Motor neuron (in vitro differentiated cells): ENCODE results near the gene OR8I2. TPM values are rescaled to one million over a fixed set of nuclear protein-coding genes. Genes with fewer than 3 reads are reported as not detected.
"Not testable (repeated sequence)": the region's sequence is repeated elsewhere in the genome, so short reads cannot be mapped to it uniquely, and the experiment has no call there.

Source experiments
- ATAC-seq, 8 experiments: fragments of 200-7000 bp; cut with Tn5 transposase; replicated peaks in 6 of 8; 2 replicates each; pipeline ENCODE4 v1.8.0; 2021; ENCODE audit warnings: mild to moderate bottlenecking in 8 of 8, moderate library complexity in 8 of 8
- H3K27ac ChIP-seq, 2 donors: fragments of 250-450 bp; sonication (Bioruptor Pico); 2 replicates each; pipeline ENCODE4 v1.9.0; 2021; ENCODE audit warnings: antibody characterized with exemption in 2 of 2, mild to moderate bottlenecking in 2 of 2, moderate library complexity in 1 of 2
- H3K4me1 ChIP-seq, 2 donors: fragments of 250-450 bp; sonication (Bioruptor Pico); replicated peaks in 1 of 2; 2 replicates each; pipeline ENCODE4 v1.6.1; 2021; ENCODE audit warnings: antibody characterized with exemption in 2 of 2, mild to moderate bottlenecking in 2 of 2, moderate library complexity in 1 of 2
- H3K4me3 ChIP-seq, 5 donors: fragments of 250-450 bp; sonication (Bioruptor Pico); 2 replicates each; pipeline ENCODE4 v1.9.0; 2021; ENCODE audit warnings: antibody characterized with exemption in 5 of 5, mild to moderate bottlenecking in 5 of 5, moderate library complexity in 4 of 5
- WGBS, 10 experiments: fragments of 450-650 bp; shearing (Covaris generic); methylation state at CpG; one replicate each; pipeline ENCODE4 v1.0.0; 2022; 5-methylcytosine and 5-hydroxymethylcytosine counted together
- in situ Hi-C, 9 experiments: fragments of 400-800 bp; cut with MboI; loops; one replicate each; pipeline ENCODE4 v1.15.0; 2021; ENCODE audit warnings: low sequenced_read_pairs in 9 of 9, low pct_unique_long_range_greater_than_20kb in 2 of 9; ENCODE audit not compliant: unreplicated experiment in 9 of 9
- total RNA-seq, 8 experiments: library from RNA; unstranded; fragments of 300-600 nt; gene quantifications; 2 replicates each; pipeline versions ENCODE4 v1.2.3 to v1.2.4, GENCODE V29; 2022

OR8I2 gene
- under 1 TPM in 2 of 8 experiments, not detected in 6; 0.45 to 0.47 TPM for total RNA-seq

DNA sequence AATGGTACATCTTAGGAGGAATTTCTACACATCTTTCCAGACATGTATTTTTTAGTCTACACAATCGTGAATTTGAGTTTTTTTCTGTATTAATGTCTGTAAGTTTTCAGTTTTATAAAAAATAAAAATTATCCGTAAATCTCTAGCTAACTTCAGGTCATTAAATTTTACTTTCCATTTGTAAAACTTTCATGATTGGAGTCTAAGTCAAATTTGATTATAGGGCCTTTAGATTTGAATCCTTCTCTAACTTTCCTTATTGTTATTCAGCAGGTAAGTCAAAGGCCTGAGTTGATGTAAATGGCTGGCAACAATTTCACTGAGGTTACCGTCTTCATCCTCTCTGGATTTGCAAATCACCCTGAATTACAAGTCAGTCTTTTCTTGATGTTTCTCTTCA is at the start of gene OR8I2:
Gene OR8I2 (plus strand): TSS at position 301 of the 400 bp plus-strand sequence. CDS start 0 bp downstream, at position 301.
- whole genome bisulfite sequencing, 10 experiments: 0 to 90% (median 51%) methylated on average over 1 to 3 of the region's 3 CpGs
- in situ Hi-C loops: no loop called here
- no peak within 1 kb of the TSS for H3K27ac ChIP-seq
- no peaks in the 10 kb centered on the region for H3K4me1 ChIP-seq
- H3K4me3 ChIP-seq: no peak within 1 kb of the TSS
- ATAC-seq: no peak

GRCh38 chr11:56045538-56045937 is 47.6 kb upstream of the OR8I2 start:
- WGBS, 10 experiments: 60 to 100% (median 92%) methylated on average over 1 of the region's 1 CpG; no CpG with 5 or more reads in 6 of the 10 experiments
- H3K4me1 ChIP-seq: peaks cover 5 to 8% of the 10 kb centered on the region in 2 donors
- H3K27ac ChIP-seq: no peak overlapping the region
- in situ Hi-C loops: no loop called here
- no peak for ATAC-seq
- H3K4me3 ChIP-seq: no peak overlapping the region

DNA sequence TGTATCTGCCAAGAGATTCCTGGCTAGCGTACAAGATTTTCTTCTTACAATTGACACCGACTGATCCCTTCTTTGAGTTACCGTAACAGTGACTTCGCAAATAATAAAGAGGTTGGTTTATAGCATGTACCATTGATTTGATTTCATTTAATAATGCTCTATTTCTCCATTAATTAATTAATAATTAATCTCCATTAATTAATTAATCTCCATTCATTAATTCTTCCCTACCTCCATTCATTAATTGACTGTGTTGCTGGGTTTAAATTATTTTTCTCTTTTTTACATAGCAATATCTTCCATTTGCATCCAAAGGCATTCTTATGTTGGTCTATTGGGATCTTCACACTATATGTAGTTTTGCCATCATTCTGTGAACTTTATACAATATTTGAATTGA is 44.6 kb upstream of the OR8I2 start:
- Histone ChIP-seq H3K27ac (no peak overlapping the region), H3K4me1 (peaks cover 5 to 8% of the 10 kb centered on the region in 2 donors), H3K4me3 (no peak overlapping the region)
- no peak for ATAC-seq
- in situ Hi-C loops: no loop called here
- WGBS, 10 experiments: 0 to 73% (median 61%) methylated on average over 2 to 4 of the region's 4 CpGs

- Histone ChIP-seq H3K4me3 (peak overlapping the region in 3 of 5 donors; percentile 10 to 16 (median 16)), H3K4me1 (peaks cover 5 to 8% of the 10 kb centered on the region in 2 donors), H3K27ac (peak overlapping the region; percentile 22 to 78)
- peak in 5 of 8 experiments; percentile 23 to 72 (median 53) for ATAC-seq
- 4 to 75% (median 29%) methylated on average over 1 to 2 of the region's 2 CpGs for WGBS, 10 experiments
- in situ Hi-C loops: no loop called here
Measured at GRCh38 chr11:56049487-56049886, 43.6 kb upstream of the OR8I2 start.

DNA sequence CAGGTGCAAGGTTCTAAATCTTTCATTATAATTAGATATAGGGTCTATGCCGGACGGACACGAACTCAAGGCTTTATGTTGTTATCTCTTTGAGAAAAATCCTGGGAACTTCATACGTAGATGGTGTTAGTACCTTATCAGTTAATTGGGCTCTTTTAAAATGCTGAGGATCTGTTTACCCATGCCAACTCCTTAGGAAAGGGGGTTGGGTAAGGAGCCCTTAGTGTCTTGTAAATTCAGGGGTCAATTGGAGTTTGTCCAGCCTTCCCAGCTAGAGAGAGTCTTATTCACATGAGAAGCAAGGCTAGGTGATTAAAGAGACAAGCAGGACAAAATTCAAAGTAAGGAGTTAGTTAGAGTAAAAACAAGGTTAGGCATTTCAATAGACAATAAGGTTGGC is 36.7 kb upstream of the OR8I2 start:
- H3K27ac ChIP-seq, H3K4me1 ChIP-seq, H3K4me3 ChIP-seq, ATAC-seq: not testable (repeated sequence)
- 0 to 50% (median 11%) methylated on average over 1 to 4 of the region's 4 CpGs; no CpG with 5 or more reads in 3 of the 10 experiments for WGBS, 10 experiments
- in situ Hi-C loops: loop anchor here in 1 of 9 experiments (25.0 kb wide), 1 partner anchor 106 kb away; the partner anchor contains the start of gene OR8K5

DNA sequence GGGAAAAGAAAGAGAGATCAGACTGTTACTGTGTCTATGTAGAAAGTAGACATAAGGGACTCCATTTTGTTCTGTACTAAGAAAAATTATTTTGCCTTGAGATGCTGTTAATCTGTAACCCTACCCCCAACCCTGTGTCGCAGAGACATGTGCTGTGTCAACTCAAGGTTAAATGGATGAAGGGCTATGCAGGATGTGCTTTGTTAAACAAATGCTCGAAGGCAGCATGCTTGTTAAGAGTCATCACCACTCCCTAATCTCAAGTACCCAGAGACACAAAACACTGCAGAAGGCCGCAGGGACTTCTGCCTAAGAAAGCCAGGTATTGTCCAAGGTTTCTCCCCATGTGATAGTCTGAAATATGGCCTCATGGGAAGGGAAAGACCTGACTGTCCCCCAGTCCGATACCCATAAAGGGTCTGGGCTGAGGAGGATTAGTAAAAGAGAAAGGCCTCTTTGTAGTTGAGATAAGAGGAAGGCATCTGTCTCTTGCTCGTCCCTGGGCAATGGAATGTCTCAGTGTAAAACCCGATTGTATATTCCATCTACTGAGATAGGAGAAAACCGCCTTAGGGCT is 35.4 kb upstream of the OR8I2 start:
- not testable (repeated sequence) for H3K4me3 ChIP-seq, ATAC-seq, H3K27ac ChIP-seq, H3K4me1 ChIP-seq
- in situ Hi-C loops: loop anchor here in 1 of 9 experiments (25.0 kb wide), 1 partner anchor 105 kb away; the partner anchor contains the start of gene OR8K5
- WGBS, 10 experiments: 0 to 40% (median 10%) methylated on average over 1 to 3 of the region's 7 CpGs; no CpG with 5 or more reads in 1 of the 10 experiments

DNA sequence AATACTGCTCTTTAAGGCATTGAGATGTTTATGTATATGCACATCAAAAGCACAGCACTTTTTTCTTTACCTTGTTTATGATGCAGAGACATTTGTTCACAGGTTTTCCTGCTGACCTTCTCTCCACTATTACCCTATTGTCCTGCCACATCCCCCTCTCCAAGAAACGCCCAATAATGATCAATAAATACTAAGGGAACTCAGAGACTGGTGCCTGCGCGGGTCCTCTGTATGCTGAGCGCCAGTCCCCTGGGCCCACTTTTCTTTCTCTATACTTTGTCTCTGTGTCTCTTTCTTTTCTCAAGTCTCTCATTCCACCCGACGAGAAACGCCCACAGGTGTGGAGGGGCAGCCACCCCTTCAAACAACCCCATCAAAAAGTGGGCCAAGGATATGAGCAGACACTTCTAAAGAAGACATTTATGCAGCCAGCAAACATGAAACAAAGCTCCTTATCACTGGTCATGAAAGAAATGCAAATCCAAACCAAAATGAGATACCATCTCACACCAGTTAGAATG is 34.8 kb upstream of the OR8I2 start:
- not testable (repeated sequence) for H3K4me1 ChIP-seq, ATAC-seq, H3K27ac ChIP-seq, H3K4me3 ChIP-seq
- in situ Hi-C loops: loop anchor here in 1 of 9 experiments (25.0 kb wide), 1 partner anchor 104 kb away; the partner anchor contains the start of gene OR8K5
- WGBS, 10 experiments: 0 to 95% (median 48%) methylated on average over 2 to 5 of the region's 7 CpGs; no CpG with 5 or more reads in 3 of the 10 experiments

DNA sequence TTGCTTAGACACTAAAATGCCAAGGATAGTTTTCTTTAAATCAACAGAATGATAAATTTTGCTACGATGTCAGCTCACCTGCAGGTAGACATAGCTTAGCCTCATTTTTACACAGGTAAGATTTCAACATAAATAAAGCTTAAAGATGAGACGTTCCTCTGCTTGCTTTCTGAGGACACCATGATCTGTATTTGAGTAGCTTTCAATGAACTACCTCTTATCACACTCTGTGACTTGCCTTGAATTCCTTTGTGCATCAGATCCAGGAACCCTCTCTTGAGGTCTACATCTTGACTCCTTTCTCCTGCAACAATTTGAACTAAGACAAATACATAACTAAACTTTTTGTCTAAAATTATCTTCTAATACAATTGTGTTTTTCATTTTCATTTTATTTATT is 26.1 kb upstream of the OR8I2 start:
- WGBS, 10 experiments: 0 to 100% (median 60%) methylated on average over 1 to 2 of the region's 2 CpGs
- Histone ChIP-seq H3K27ac (no peak overlapping the region), H3K4me1 (no peaks in the 10 kb centered on the region), H3K4me3 (no peak overlapping the region)
- no peak for ATAC-seq
- in situ Hi-C loops: loop anchor here in 1 of 9 experiments (25.0 kb wide), 1 partner anchor 95 kb away; the partner anchor contains the start of gene OR8K5

DNA sequence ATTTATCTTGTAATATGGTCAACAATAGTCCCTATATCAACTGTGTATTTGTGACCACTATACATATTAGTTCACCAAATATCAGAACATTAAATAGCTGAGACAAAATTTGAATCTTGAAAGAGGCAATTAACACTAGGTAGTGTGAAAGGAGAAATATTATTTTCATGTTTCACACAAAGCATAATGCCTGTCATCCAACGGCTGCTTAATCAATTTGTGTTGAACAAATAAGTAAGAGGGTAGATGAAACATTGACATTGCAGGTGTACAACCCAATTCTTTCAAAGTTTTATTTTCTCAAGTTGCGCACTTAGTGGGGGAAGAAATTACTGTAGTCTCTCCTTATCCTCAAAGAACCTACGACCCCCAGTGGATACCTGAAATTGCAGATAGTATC is 3.4 kb upstream of the OR8I2 start:
- in situ Hi-C loops: no loop called here
- Histone ChIP-seq H3K4me1 (no peaks in the 10 kb centered on the region), H3K4me3 (no peak overlapping the region), H3K27ac (no peak overlapping the region)
- 0 to 94% (median 40%) methylated on average over 1 to 3 of the region's 3 CpGs; no CpG with 5 or more reads in 1 of the 10 experiments for WGBS, 10 experiments
- no peak for ATAC-seq

DNA sequence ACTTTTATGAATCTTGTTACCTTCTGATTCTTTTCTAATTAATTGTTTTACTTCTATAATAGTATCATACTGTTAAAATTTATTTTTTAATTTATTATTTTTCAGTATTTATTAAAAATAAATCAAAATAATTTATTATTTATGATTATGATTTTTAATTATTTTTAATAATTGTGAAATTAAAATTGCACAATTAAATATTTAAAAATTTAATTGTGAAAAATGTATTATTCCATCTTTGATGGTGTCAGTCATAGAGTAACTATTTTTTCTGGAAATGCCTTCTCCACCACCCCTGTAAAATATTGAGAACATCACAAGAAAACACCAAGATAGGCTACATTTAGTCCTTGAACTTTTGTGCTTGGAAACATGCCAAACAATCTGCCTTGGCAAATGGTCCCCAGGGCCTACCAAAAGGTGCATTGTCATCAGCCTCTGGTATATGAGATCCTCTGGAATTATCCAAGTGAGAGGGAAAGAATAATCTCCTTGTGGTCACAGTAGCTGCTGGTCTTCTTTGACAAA is 10.2 kb downstream of the OR8I2 start, which contains the start of gene OR8H2:
Gene OR8H2 (plus strand): TSS at position 478 of the 528 bp plus-strand sequence. CDS start 1,356 bp downstream, outside the sequence.
- no peaks in the 10 kb centered on the region for H3K4me1 ChIP-seq
- ATAC-seq: no peak
- no peak within 1 kb of the TSS for H3K27ac ChIP-seq
- in situ Hi-C loops: no loop called here
- H3K4me3 ChIP-seq: no peak within 1 kb of the TSS

GRCh38 chr11:56122073-56122472 is 29.0 kb downstream of the OR8I2 start, which contains the start of gene OR8H3:
OR8H3 (plus strand) TSS chr11:56122373; CDS start chr11:56122373, 0 bp downstream.
- WGBS, 10 experiments: 12 to 97% (median 59%) methylated on average over 1 to 6 of the region's 6 CpGs; no CpG with 5 or more reads in 2 of the 10 experiments
- Histone ChIP-seq H3K27ac (no peak within 1 kb of the TSS), H3K4me3 (no peak within 1 kb of the TSS), H3K4me1 (no peaks in the 10 kb centered on the region)
- in situ Hi-C loops: no loop called here
- no peak for ATAC-seq

GRCh38 chr11:56140151-56140661 is 47.1 kb downstream of the OR8I2 start, which contains the start of gene OR8J3:
OR8J3 (minus strand) TSS chr11:56140201; CDS start chr11:56137718, 2,483 bp downstream.
- Histone ChIP-seq H3K27ac (no peak within 1 kb of the TSS), H3K4me1 (no peaks in the 10 kb centered on the region), H3K4me3 (no peak within 1 kb of the TSS)
- in situ Hi-C loops: loop anchor here in 1 of 9 experiments (25.0 kb wide), 1 partner anchor 97 kb away; the partner anchor contains the start of gene OR5T2
- no peak for ATAC-seq

DNA sequence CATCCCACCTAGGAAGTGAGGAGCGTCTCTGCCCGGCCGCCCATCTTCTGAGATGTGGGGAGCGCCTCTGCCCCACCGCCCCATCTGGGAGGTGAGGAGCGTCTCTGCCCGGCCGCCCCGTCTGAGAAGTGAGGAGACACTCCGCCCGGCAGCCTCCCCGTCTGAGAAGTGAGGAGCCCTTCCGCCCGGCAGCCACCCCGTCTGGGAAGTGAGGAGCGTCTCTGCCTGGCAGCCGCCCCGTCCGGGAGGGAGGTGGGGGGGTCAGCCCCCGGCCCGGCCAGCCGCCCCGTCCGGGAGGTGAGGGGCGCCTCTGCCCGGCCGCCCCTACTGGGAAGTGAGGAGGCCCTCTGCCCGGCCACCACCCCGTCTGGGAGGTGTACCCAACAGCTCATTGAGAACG is 50.6 kb downstream of the OR8I2 start:
- not testable (repeated sequence) for H3K4me1 ChIP-seq, H3K4me3 ChIP-seq, H3K27ac ChIP-seq, ATAC-seq
- WGBS, 10 experiments: no CpG with 5 or more reads among the region's 30 CpGs
- in situ Hi-C loops: loop anchor here in 1 of 9 experiments (25.0 kb wide), 1 partner anchor 94 kb away; the partner anchor contains the start of gene OR5T2
